K562 (cell line): ENCODE measurements around the gene GLRX3.

Experiments
- PHF8 ChIP-seq: fragments of 200-600 bp; sonication (generic); IDR thresholded peaks from 2 replicates; pipeline ENCODE4 v1.6.1; 2012; ENCODE audit warnings: mixed run types, mild to moderate bottlenecking, inconsistent platforms, low read length, moderate library complexity, borderline replicate concordance
- POLR2A ChIP-seq: fragments of 450-650 bp; conservative IDR thresholded peaks from 2 replicates; pipeline ENCODE4 v1.6.1; 2016
- RAD21 ChIP-seq, 2 experiments: fragments of 250-450 bp in 1 of 2; fragments of 450-650 bp in 1 of 2; sonication (Bioruptor Pico) in 1 of 2; formaldehyde crosslinking in 1 of 2; IDR thresholded peaks in 1 of 2; conservative IDR thresholded peaks in 1 of 2; 2 replicates each; pipeline versions ENCODE4 v1.4.0 to v1.8.0; 2020 to 2022; ENCODE audit warnings: mild to moderate bottlenecking in 2 of 2, moderate library complexity in 1 of 2
- RCOR1 ChIP-seq, 2 experiments: IDR thresholded peaks; 2 replicates each; pipeline ENCODE4 v1.6.1; 2012; ENCODE audit warnings: low read depth in 2 of 2, low read length in 2 of 2, borderline replicate concordance in 1 of 2, improper control_type of control experiment in 1 of 2
- TF ChIP-seq, protein P1 (sequence below): fragments of 250-450 bp; sonication (Bioruptor Pico); IDR thresholded peaks from 2 replicates; pipeline ENCODE4 v1.8.0; 2021; ENCODE audit warnings: moderate library complexity, mild to moderate bottlenecking, inconsistent platforms
- TF ChIP-seq, protein P2 (sequence below): sonication (generic); formaldehyde crosslinking; IDR thresholded peaks from 2 replicates; pipeline ENCODE4 v1.8.1; 2023; ENCODE audit warnings: mild to moderate bottlenecking, missing genetic modification reagents
- TF ChIP-seq, protein P3 (sequence below), 3 experiments: IDR thresholded peaks in 2 of 3; conservative IDR thresholded peaks in 1 of 3; 2 replicates each; pipeline ENCODE4 v1.5.1; 2011 to 2012; ENCODE audit warnings: low read length in 3 of 3, mild to moderate bottlenecking in 3 of 3, control low read depth in 2 of 3, improper control_type of control experiment in 1 of 3, inconsistent platforms in 1 of 3, low read depth in 1 of 3, mixed read lengths in 1 of 3, moderate library complexity in 1 of 3; ENCODE audit not compliant: insufficient read depth in 2 of 3

DNA sequence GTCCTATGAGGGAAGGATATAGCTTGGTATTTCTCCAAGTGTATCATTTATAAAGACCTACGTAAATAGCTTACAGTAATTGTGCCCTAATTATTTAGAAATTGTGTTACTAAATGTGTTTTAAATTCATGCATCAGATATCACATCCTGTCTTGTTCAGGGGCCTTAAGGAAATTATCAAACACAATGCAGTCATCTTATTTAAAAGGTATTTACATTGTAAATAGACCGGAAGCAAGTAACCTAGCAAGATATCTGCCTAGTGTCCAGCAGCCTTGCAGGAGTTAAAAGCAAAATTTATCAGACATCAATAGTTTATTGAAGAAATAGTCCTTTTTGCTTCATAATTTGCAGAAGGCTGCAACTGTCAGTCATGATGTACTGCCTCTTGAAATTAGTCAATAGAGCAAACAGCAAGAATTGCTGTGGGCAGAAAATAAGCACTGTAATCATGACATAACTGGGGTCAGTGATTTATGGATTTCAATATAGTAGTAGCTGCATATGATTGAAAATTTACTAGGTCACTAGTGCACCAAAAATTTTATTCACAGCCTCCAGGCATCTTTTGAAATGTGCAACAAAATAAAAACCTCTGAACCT lies 23.1 kb downstream of the GLRX3 start:
- TF ChIP-seq PHF8 = no peak
- TF ChIP-seq, protein P1, sequence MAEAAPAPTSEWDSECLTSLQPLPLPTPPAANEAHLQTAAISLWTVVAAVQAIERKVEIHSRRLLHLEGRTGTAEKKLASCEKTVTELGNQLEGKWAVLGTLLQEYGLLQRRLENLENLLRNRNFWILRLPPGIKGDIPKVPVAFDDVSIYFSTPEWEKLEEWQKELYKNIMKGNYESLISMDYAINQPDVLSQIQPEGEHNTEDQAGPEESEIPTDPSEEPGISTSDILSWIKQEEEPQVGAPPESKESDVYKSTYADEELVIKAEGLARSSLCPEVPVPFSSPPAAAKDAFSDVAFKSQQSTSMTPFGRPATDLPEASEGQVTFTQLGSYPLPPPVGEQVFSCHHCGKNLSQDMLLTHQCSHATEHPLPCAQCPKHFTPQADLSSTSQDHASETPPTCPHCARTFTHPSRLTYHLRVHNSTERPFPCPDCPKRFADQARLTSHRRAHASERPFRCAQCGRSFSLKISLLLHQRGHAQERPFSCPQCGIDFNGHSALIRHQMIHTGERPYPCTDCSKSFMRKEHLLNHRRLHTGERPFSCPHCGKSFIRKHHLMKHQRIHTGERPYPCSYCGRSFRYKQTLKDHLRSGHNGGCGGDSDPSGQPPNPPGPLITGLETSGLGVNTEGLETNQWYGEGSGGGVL = no peak
- TF ChIP-seq, protein P2, sequence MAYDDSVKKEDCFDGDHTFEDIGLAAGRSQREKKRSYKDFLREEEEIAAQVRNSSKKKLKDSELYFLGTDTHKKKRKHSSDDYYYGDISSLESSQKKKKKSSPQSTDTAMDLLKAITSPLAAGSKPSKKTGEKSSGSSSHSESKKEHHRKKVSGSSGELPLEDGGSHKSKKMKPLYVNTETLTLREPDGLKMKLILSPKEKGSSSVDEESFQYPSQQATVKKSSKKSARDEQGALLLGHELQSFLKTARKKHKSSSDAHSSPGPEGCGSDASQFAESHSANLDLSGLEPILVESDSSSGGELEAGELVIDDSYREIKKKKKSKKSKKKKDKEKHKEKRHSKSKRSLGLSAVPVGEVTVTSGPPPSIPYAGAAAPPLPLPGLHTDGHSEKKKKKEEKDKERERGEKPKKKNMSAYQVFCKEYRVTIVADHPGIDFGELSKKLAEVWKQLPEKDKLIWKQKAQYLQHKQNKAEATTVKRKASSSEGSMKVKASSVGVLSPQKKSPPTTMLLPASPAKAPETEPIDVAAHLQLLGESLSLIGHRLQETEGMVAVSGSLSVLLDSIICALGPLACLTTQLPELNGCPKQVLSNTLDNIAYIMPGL (CRISPR knock-in tag) = no peak
- TF ChIP-seq POLR2A = no peak
- no peak for TF ChIP-seq RCOR1 (IDR thresholded peaks at IDR 0.05; ENCODE audit: borderline replicate concordance in 1 of 2, low read depth in 2 of 2, low read length in 2 of 2)
- TF ChIP-seq, protein P3, sequence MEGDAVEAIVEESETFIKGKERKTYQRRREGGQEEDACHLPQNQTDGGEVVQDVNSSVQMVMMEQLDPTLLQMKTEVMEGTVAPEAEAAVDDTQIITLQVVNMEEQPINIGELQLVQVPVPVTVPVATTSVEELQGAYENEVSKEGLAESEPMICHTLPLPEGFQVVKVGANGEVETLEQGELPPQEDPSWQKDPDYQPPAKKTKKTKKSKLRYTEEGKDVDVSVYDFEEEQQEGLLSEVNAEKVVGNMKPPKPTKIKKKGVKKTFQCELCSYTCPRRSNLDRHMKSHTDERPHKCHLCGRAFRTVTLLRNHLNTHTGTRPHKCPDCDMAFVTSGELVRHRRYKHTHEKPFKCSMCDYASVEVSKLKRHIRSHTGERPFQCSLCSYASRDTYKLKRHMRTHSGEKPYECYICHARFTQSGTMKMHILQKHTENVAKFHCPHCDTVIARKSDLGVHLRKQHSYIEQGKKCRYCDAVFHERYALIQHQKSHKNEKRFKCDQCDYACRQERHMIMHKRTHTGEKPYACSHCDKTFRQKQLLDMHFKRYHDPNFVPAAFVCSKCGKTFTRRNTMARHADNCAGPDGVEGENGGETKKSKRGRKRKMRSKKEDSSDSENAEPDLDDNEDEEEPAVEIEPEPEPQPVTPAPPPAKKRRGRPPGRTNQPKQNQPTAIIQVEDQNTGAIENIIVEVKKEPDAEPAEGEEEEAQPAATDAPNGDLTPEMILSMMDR (IDR thresholded peaks at IDR 0.05 in 2 of 3, conservative IDR thresholded peaks at IDR 0.05 in 1 of 3; ENCODE audit: insufficient read depth in 2 of 3, low read depth in 1 of 3, low read length in 3 of 3) = no peak
- no peak for TF ChIP-seq RAD21 (CRISPR knock-in tag; conservative IDR thresholded peaks at IDR 0.05 in 1 of 2, IDR thresholded peaks at IDR 0.05 in 1 of 2)
